H1 (cell line): ENCODE measurements around the gene SEMA3E. TPM values are rescaled to one million over a fixed set of nuclear protein-coding genes. Genes with fewer than 3 reads are reported as not detected.

Source experiments
- BCL11A ChIP-seq, 2 experiments: IDR thresholded peaks; one replicate each; pipeline ENCODE4 v1.6.1; 2011; ENCODE audit warnings: low read depth in 2 of 2, low read length in 2 of 2, mild to moderate bottlenecking in 2 of 2
- CHD7 ChIP-seq: fragments of 300-600 bp; sonication (generic); IDR thresholded peaks from 2 replicates; pipeline ENCODE4 v1.7.1; 2012; ENCODE audit warnings: low read length, moderate library complexity, mild to moderate bottlenecking, inconsistent platforms; ENCODE audit not compliant: insufficient replicate concordance
- KDM5A ChIP-seq: fragments of 200-600 bp; IDR thresholded peaks from 2 replicates; pipeline ENCODE4 v1.7.1; 2012; ENCODE audit warnings: mild to moderate bottlenecking, low read length, inconsistent platforms, mixed read lengths
- SIN3A ChIP-seq, 2 experiments: IDR thresholded peaks in 1 of 2; conservative IDR thresholded peaks in 1 of 2; 2 replicates each; pipeline ENCODE4 v1.6.1; 2011 to 2012; ENCODE audit warnings: low read length in 2 of 2, improper control_type of control experiment in 1 of 2, low read depth in 1 of 2, mild to moderate bottlenecking in 1 of 2
- SIX5 ChIP-seq: IDR thresholded peaks from 2 replicates; pipeline ENCODE4 v1.6.1; 2011; ENCODE audit warnings: mild to moderate bottlenecking, low read depth, low read length
- ZNF274 ChIP-seq: IDR thresholded peaks from 2 replicates; pipeline ENCODE4 v1.7.0; 2012; ENCODE audit warnings: low read length, borderline replicate concordance; ENCODE audit errors: extremely low read depth
- polyA plus RNA-seq, 7 experiments: library from polyadenylated mRNA; depleted of rRNA in 3 of 7; stranded (reverse) in 5 of 7; unstranded in 2 of 7; fragments of >200 nt in 5 of 7; fragments of 200-250 nt in 2 of 7; gene quantifications; 1 replicate in 5 of 7; 2 replicates in 1 of 7; 4 replicates in 1 of 7; pipeline versions ENCODE4 v1.2.1 to v1.2.3, GENCODE V29; 2011 to 2013; ENCODE audit warnings: missing spikeins in 2 of 7, mixed read lengths in 2 of 7
- total RNA-seq: library from RNA; stranded (reverse); fragmentation: NEBNext Ultra II Directional; extraction: Animal tissue kit (Norgen Biotek cat#: 25700); gene quantifications from 2 replicates; pipeline ENCODE4 v1.2.1, GENCODE V29; 2021

SEMA3E gene
- total and polyA plus RNA-seq, 2 of the 8 experiments (the other 6 are each of a cell fraction or from before 2014, with no cell fraction given): 0.93 to 0.94 TPM

- TF ChIP-seq KDM5A (no peak), ZNF274 (no peak), SIX5 (no peak), SIN3A (conservative IDR thresholded peaks at IDR 0.05 in 1 of 2, IDR thresholded peaks at IDR 0.05 in 1 of 2; ENCODE audit: low read depth in 1 of 2, low read length in 2 of 2) (no peak), CHD7 (no peak), BCL11A (IDR thresholded peaks at IDR 0.05; ENCODE audit: low read depth in 2 of 2, low read length in 2 of 2) (no peak)
- TF ChIP-seq, all 59 proteins: peak for 0
These were observed 5.2 kb downstream of the SEMA3E start (continued) for GRCh38 chr7:83643739-83644138.
